Central memory CD4-positive, alpha-beta T cell (primary cell): ENCODE measurements around the gene FAM163B.

ENCODE experiments used
- DNase-seq: peaks from one replicate; pipeline ENCODE4 v3.0.0; 2022

The FAM163B gene

DNA sequence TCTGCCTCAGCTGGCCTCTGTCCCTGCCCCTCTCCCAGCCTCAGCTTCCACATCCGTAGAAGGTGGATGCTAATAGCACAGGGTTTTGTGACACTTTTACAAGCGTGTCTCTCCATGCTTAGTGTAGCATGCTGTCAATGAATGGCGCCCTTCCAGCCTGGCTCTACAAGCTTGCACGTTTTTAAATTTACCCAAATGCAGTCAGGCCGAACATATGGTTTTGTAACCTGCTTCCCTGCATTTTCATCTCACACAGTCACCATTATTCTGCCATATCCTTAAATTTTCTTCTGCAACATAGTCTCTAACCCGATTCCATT lies 28.8 kb downstream of the FAM163B start:
- no peak for DNase-seq

DNA sequence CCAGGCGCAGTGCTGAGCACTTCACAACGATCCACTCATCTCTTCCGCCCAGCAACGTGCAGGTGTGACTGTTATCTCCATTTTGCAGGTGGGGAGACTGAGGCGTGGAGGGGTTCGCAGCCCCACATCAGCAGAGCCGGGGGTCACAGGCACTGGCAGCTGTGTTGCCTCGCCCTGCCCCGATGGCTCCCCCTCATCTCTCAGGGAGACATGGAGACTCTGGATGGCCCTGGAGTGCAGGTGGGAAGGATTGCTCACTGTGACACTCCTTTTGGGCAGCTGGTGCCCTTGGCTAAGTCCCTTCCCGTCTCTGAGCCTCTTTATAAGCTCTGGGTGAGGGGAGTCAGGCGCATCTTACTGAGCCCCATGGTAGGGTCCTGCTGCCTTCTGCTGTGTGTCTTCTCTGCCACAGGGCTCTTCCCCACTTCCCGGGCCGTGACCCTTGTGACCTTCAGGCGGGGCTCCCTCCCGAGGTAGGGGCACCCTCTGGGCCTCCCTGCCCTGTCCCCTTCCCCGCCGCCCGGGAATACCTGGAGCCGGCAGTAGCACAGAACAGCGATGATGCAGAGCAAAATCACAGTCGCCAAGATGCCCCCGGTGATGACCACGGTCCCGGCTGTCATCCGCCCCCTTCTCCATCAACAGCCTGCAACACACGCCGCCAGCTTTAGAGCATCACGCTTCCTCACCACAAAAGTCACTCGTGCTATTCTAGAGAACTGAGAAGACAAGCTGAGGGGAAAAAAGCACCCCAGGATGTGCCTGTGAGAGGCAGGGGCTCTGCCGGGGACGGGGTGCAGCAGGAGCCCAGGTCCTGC lies 29.4 kb downstream of the FAM163B start:
- no peak for DNase-seq

DNA sequence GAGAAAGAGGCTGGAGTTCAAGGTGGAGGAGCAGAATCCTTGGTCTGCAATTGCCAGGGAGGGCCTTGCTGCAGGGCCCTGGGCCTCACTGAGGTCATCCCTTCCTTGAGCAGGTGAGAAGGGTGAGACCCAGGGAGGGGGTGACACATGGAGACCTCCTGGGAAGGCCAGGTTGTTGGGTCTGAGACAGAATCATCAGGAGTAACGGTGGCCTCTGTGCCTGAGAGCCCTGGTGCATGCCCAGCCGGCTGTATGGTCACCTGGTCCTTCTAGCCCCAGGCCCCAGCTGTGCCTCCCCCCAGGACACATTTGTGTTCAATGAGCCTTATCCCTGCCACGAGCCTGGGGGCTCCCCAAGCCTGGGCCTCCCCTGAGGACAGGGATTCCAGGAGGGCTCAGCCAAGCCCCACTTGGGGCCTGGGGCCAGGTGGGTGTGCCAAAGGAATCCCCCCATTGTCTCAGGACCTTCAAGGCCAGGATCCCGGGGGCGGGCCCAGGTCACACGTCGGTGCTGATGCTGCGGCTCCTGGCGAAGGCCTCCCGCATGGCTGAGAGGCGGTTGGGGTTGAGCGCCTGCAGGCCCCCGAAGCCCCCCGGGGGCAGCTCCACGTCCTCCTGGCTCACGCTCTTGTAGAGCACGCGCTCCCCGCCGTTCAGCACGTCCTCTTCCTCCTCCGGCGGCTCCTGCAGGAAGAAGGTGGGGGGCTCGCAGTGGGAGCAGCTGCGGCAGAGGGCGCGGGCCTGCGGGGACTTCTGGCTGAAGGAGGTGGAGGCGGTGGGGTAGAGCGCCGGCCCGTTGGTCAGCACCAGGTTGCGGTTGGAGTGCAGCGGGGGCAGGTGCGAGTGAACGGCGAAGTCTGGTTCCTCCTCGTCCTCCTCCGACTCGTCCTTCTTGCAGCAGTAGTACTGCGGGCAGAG lies 30.4 kb downstream of the FAM163B start:
- no peak for DNase-seq

DNA sequence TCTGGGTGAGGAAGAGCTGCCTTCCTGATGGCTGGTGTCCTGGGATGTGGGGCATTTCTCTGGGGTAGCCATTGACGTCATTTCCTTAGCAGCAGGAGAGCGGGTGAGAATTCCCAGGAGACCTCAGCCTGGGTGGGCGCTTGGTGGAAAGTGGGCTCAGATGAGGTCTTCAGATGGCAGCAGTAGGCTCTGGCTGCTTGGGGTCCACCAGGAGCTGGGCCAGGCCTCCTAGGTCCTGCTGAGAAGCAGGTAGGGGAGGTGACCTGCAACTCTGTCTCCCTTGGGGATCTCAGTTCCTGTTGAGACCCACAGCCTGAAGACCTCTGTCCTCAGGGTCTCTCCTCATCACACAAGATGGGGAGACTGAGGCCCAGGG lies 31.5 kb downstream of the FAM163B start:
- DNase-seq = no peak

DNA sequence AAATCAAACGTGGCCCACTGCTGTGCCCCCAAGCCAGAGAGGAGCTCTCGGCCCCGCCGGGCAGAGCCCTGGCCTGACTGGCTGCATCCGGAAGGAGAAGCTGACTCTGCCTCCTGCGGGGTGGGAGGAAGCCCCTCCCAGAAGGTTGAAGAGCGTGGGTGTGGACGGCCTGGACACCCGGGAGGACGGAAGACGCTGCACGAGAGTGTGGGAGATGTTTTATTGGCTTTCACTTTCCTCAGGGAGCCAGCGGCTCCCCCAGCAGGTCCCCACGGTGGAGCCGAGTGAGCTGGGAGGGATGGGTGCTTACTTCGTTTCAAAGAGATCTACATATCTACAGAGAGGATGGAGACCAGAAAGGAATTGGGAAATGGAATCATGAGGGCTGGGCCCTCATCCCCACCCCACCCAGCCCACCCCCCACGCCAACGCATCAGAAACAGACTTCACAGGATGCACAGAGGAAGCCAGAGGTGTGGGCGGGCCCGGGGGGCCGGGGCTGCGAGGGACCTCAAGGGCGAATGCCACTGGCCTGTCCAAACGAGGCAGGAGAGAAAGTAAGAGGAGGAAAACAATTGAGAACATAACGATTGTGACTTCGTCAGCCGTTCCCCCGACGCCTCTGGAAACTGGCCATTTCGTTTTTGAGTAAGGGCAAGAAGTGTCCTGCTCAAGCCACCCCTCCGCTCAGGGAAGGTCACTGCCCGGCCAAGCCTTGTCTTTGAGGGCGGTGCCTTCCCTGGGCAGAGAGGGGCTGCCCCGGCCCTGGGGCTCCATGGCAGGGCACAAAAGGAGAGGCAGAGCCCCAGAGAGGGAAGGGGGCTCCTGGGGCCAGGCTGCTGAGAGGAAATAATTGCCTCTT lies 32.1 kb downstream of the FAM163B start:
- DNase-seq = no peak

DNA sequence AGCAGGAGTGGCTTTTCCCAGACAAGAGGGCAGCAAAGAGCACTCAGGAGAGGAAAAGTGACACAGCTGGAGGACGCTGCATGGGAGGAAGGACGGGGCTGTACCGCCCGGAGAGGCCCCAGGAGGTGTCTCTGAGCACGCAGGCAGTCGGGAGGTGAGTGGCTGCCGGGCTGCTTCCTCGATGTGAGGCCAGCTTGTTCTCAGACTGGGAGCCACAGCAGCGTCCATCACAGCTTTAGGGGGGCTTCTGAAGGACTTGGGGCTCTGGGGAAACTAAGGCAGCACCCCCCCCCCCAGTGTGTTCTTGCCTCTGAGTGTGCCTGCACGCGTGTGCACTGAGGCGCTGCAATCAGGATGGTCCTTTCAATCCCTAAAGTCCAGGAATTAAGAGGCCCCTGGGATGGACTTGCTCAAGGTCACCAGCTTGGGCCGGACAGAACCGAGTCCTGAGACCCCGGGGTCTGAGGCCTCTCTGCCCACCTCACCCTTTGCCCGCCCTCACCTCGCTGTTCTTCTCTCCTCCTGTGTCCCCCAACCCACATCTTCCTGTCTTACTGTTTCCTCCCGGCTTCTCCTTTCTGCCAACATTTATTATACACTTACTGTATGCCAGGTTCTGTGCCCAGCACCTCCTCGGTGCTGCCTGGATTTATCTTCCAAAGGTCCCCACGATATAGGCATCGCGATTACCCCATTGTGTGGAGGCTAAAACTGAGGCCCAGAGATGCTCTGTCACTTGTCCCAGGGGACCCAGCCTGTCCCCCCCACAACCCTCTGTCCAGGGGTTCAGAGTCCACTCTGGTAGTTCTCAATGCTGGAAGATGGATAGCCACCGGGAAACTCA lies 32.9 kb downstream of the FAM163B start:
- no peak for DNase-seq

DNA sequence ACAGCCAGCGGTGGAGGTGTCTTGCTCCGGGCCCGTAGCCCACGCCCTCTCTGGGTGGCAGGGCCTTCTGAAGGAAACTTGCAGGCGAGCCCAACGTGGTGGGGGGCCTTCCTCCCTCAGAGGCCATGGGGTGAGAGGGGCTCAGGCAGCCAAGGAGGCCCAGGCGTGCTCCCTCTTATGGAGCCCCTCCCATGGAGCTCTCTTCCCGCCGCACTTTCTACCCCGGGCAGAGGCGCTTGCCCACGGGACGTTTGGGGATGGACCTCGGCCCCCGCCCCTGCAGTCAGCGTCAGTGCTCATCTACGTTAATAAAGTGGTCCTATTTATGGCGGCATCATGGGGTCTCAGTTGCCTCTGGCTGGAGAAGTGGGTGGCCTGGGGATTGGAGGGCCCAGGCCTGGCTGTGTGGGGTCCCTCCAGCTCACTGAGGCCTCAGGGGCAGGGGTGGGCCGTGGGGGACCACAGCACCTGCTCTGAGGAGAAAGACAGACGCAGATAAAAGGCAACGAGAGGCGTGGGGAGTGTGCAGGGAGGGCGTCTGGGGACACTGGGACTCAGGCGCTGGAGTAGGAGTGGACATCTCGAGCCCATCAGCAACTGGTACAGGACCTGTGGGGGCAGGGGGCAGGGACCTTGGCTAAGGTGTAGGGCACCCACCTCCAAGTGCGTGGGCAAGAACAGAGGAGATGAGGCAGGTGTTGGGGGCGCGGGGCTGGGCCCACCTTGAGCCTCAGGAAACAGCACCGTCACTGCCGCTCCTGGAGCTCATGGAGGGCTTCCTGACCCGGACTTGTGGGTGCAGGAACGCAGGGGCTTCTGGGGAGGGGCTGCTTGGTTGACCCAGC lies 33.8 kb downstream of the FAM163B start:
- DNase-seq = no peak

DNA sequence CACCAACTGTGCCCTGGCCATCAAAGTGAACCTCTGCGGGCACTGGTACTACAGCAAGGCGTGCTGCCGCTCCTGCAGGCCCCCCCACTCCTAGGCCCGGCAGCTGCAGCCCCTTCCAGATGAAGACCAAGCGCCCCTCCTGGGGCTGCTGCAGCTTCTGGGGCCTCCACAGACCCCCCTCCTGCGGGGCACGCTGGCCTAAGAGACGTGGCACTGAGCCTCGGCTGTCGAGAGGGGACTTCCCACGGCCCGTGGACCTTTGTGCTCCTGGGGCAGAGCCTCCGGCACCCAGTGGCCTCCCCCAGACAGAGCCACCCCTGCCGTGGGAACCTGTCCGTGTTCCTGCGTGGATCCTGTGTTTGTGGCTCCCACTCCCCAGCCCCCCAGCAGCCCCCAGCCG lies 34.4 kb downstream of the FAM163B start:
- DNase-seq = no peak

DNA sequence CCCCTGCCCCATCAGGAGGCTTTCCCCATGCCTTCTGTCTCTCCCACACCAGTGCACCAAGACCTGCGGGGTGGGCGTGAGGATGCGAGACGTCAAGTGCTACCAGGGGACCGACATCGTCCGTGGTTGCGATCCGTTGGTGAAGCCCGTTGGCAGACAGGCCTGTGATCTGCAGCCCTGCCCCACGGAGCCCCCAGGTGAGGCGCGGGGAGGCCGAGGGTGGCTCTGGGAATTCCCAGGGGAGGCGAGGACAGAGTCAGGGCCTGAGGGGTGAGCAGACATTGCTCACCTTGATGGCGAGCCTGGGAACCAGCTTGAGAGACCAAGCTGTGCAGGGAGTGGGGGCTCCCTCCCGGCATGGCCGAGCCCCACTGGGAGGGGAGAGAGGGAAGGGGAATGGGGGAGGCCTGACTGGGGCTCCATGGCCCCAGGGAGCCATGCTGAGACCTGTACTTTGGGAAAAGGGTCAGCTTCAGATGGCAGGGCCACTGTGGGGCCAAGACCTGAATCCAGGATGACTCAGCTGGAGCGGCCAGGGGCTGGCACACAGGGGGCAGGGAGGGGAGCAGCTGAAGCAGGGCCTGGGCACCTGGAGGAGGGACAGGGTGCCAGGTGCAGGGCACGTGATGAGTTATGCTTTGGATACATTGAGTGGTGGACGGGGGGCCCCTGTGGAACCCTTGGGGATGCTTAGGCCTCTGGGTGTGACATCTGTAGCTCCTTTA lies 35.2 kb downstream of the FAM163B start:
- DNase-seq = no peak

DNA sequence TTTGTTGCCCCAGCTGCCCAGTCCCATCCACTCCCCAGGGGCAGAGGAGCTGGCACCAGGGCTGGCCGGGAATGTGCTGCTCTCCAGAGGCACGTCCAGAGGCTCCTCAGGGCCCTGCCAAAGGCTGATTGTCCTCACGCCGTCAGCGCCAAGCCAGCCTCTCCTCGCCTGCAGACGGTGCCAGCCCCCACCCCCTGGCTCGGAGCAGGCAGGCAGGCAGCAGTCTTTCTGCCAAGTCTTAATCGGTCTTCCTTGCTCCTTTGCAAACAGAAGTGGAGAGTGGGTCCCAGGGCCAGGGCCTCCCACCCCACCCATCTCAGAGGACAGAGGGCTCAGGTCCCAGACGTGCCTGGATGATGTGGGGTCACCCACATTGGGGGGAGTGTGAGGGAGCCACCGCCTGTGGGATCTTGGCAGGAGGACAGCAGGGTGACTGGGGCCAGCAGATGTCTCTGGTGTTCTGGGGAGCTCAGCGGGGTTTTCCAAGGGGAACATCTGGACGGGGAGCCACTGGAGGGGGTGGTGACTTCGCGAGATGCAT lies 36.3 kb downstream of the FAM163B start:
- no peak for DNase-seq

DNA sequence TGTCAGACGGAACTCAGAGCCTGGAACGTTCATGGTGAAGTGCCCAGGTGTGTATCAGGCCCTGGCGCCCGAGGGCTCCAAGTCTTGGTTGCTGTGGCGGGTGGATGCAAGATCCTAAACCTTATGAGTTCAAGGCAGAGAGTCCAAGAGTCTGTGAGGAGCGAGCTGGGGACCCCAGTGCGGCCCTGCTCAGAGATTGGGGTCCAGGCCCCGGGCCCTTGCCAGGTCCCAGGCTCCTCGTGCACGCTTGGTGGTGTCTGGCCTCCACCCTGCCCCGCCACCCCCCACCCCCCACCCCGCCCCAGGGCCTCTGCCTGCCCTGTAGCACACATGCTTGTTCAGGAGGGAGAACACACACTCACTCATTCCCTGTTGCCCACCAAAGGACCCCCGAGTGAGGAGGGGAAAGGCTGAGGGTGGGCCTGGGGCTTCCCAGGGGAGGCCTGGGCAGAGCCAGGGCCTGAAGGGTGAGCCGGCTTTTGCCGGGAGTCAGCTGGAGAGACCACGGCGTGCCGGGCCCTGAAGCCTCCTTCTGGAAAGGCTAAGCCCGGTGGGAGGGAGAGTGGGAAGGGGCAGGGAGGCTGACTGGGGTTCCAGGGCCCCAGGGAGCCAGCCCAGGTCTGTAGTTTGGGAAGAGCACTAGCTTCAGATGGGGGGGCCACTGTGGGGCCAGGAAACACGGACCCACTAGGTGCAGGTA lies 37.1 kb downstream of the FAM163B start:
- DNase-seq = no peak

DNA sequence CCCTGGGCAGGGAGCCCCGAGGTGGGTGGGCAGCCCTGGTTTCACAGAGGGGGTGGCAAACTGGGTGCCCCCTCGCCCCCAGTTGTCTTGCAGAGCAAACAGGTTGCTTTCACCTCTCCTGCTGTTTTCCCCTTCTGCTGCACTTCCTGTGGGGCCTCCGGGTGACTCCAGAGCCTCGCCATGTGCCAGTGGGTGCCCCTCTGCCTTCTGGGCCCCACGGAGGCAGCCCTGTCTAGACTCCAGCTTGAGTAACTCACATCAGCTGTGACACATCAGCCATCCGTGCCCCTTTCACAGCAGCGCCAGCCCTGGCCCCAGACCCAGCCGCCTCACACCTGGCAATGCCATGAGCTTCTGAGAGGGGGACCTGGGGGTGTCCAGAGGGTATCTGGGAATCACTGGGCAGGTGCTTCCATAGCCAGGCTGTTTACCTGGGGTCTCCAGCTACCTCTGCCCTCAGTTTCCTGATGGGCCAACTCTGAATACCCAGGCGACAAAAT lies 37.7 kb downstream of the FAM163B start:
- no peak for DNase-seq

DNA sequence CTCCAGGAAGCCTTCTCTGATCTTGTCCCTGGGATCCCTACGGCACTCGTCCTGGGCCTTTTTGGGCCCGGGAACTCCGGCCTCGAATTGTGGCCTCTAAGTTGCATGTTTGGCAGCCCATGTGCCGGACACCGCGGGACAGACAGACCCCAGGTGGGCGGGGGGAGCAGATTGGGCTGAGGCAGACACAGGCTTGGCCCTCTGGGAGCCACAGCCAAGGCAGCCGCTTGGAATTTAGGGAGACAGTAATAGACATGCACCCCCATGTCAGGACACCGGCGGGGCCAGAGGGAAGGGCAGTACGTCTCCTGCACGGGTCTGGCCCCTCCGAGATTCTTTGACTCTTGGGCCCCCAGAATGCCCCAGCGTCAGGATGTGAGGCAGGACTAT lies 38.5 kb downstream of the FAM163B start:
- DNase-seq = no peak

DNA sequence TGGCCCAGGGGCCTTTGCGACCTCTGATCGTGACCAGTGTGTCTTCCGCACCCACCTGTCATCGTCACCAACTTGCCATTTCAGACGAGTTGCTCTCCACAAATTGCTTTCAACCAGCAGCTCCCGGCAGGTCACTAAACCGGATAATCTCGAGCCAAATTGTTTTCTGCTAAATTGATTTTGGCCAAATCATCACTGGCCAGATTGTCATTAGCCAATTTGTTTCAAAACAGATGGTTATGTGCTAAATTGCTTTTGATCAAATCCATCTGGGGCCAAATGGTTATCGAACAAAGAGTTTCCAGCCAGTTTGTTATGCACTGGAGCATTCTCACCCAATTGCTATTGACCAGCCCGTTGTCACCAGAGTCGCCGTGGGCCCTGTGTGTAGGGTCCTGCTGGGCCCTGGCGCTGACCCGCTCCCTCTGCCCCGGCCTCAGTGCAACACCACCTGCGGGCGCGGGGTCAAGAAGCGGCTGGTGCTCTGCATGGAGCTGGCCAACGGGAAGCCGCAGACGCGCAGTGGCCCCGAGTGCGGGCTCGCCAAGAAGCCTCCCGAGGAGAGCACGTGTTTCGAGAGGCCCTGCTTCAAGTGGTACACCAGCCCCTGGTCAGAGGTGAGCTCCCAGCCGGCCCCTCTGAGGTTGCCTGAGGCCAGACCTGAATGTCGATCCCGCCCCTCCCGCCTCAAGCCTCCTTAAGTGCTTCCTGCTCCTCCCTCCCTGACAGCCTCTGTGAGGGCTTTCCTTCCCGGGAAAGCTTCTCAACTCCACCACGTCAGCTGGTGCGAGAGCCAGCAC lies 39.1 kb downstream of the FAM163B start:
- DNase-seq = no peak

DNA sequence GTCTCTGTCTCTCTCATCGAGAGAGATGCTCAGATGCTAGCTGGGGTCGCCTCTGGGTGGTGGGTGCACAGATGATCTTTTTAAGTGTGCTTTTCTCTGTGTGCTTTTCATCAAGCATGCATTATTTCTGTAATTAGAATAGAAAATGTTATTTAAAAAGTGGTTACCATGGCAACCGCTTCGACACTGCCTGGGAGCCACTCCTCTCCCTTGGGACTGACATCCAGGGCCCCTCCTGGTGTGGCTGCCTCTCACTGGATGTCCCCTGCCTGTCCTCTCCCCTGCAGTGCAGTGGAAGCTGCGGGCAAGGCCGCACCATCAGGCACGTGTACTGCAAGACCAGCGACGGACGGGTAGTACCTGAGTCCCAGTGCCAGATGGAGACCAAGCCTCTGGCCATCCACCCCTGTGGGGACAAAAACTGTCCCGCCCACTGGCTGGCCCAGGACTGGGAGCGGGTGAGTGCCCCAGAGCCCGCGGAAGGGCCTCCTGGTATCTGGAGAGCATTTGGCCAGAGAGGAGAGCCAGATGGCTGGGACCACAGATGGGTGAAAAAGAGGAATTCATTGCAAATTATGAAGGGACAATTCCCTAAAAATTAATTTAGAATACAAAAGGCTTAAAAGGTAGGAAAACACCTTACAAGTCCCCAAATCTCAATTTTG lies 39.9 kb downstream of the FAM163B start:
- no peak for DNase-seq

DNA sequence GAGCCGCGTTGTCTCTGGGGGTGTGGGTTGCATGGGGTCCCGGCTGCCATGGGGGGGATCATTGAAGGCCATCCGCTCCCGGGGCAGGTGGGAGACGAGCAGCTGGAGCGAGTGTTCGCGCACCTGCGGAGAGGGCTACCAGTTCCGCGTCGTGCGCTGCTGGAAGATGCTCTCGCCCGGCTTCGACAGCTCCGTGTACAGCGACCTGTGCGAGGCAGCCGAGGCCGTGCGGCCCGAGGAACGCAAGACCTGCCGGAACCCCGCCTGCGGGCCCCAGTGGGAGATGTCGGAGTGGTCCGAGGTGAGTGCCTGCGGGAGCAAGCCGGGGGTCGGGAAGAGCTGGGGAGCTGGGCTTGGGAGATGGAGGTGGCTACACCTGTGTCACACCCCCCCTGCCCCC lies 41.0 kb downstream of the FAM163B start:
- no peak for DNase-seq

DNA sequence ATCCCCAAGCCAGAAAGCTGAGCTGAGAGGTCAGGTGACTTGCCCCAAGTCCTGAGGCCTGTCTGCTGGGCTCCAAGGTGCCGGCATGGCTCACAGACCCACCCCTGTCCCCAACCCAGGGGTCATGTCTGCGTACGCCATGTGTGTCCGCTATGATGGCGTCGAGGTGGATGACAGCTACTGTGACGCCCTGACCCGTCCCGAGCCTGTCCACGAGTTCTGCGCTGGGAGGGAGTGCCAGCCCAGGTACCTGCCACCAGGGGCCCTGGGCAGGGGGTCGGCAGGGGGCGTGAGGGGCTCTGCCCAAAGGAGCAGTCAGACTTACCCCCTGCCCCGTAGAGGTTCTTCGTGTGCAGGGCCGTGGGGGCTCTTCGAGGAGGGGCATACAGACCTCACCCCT lies 42.4 kb downstream of the FAM163B start:
- no peak for DNase-seq

DNA sequence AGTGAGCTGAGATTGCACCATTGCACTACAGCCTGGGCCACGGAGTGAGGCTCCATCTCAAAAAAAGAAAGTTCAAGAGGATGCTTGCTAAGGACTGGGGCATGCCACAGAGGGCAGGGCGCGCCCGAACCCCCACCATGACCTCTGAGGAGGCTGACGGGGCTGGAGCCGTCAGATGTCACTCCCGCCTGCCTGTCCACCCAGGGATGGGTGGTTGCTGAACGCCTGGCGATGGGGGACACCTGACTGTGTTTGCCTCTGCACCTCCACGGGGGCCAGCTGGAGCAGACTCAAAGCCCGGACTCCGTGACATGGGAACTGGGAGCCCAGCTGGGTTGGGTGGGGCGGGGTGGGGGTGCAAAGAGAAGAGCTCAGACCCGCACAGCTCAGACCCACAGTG lies 42.8 kb downstream of the FAM163B start:
- DNase-seq = no peak
